T-helper 1 cell (primary cell): ENCODE measurements around the gene RAB11FIP3.

Source experiments
- DNase-seq, 5 donors: peaks; one replicate each; pipeline ENCODE4 v3.0.0-alpha.2; 2012 to 2020

Gene RAB11FIP3

DNA sequence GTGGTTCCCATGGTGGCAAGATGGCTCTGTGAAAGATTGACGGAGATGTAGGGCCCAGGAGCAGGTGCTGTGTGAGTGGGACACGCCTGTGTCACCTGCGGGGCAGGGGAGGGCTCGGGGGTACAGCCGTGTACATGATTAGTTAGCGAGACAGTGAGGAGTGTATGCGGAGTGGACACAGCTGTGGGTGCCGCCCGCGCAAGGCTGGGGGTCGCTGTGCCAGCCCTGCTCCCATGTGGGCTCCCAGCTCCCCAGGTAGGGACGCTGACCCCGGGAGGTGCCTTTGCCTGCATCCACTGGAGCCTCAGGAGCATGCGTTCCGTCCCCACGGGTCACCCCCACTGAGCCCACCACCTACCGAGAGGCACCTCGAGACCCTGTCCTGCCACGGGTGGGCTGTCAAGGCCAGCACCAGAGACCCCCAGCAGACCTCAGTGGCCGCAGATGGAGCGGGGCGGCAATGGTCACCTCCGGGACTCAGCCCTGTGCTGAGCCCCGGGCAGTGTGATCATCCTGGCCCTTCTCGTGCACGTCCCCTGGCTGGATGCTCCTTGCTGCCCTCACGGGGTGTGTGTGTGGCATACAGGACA is 109.5 kb downstream of the RAB11FIP3 start:
- no peak for DNase-seq

DNA sequence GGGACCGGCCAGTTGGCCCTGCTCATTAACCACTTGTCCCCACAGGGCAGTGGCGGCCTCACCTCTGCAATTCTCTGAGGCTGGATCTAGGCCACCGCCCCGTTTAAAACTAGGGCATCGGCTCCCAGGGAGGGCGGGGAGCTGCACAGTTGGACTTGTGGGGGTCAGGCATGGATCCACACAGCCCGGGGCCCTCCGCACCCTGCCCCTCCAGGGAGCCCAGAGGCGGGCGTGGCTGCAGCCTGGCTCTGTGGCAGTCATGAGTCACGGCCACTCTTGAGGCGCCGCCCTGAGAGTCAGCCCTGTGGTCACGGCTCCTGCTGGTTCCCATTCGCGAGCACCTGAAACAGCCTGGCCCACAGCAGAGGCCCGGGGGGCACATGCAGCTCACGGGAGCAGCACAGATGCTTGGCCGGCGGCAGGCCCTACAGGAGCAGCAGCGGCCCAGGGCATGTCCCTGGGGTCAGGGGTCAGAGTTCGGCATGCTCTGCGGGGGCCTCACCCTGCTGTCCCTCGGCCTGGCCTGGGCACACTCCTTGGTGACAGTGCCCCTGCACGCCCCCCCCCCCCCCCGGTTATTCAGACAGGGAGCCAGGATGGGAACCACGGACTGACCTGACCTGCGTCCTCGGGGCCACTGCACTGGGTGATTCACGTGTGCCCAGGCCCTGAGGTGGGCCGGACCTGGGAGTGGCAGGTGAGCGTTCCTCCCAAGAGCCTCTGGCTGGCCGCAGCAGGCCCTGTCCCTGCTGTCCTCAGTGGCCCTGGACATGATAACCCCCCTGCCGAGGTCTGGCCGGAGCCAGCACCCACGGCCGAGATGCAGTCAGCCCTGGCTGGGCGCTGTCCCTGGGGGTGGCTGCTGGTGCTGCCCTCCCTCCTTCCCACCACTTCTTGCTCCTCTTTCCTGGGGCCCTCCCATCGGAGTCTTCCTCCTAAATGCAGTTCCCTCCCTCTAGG is 110.3 kb downstream of the RAB11FIP3 start:
- DNase-seq: no peak

DNA sequence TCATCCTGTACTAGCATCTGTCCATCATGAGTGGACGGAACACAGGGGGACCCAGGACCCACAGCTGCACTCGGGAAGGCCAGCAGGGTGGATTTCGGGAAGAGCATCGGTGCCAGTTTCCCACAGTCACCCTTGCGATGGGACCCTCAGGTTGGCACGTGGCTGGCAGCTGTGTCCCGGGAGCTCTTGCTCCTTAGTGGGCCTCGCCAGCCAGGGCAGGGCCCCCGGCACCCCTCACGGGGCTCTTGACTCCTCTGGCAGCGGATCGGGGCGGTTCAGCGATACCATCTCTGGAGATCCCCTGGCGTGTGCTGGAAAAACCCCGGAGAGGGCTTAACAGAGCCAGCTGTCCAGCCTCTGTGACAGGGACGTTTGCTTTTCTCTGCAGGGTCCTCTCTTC is 111.3 kb downstream of the RAB11FIP3 start:
- no peak for DNase-seq

DNA sequence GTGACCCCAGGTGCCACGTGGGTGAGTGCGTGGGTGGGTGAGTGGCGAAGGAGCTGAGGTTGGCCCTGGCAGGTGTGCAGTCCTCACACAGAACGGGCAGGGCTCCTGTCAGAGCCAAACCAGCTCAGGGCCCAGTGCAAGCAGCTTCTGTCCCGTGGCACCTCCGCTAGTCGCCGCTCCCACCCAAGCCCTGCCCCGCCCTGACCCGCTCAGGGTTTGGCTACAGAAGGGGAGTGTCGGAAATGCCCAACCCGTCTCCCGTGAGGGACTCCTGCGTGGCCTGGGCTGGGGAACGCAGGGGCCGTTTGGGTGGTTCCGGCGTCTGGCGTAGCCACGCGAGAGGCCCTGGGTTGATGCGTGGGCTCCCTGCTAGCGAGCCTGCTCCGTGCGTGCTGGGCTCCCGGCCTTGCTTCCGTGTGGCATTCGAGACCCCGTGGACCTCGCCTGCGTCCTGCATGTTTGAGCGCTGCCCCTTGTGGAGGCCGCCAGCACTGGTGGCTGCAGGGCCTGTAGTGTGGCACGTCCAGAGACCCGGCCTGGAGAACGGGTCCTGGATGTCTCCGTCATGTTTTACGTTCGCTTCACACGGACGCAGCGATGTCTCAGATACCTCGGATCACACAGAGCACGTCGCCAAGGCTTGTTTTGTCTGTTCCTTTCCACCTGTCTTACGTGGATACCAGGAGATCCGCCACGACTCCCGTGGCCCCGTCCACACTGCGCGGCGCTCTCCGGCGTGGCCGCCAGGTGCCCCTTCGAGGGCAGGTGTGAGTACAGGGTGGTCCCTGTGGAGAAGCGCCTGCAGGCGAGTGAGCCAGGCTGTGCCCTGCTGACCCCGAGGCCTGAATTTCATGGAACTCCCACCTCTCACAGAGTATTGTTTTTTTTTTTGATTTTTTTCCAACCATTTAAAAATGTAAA is 112.2 kb downstream of the RAB11FIP3 start:
- DNase-seq: no peak

DNA sequence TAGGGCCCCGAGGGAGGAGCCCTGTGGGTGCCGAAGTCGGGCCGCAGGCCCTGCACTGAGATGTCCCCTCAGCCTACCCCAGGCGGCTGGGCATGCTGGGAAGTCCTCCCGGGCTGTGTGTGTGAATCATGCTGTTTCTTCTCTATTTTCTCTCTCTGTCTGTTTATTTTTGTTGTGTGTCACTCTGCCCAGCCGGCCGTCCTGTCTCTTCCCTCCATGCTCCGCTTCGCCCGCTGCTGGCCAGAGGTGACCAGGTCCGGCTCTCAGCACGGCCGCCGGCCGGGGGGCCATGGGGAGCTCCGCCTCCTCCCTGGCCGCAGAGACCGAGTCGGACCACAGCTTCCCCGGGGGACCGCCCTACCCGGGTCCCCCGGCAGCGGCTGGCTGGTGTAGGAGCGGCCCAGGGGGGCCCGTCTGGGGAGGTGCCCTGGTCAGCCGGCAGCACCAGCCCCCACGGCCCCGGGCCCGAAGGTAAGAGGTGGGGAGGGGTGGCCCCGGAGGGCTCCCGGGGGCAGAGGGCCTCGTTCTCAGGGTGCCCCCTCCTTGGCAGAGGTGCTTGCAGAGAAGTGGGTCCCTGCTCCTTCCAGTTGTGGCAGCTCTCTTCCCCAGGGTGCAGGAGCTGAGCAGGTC is 114.6 kb downstream of the RAB11FIP3 start:
- DNase-seq: no peak

DNA sequence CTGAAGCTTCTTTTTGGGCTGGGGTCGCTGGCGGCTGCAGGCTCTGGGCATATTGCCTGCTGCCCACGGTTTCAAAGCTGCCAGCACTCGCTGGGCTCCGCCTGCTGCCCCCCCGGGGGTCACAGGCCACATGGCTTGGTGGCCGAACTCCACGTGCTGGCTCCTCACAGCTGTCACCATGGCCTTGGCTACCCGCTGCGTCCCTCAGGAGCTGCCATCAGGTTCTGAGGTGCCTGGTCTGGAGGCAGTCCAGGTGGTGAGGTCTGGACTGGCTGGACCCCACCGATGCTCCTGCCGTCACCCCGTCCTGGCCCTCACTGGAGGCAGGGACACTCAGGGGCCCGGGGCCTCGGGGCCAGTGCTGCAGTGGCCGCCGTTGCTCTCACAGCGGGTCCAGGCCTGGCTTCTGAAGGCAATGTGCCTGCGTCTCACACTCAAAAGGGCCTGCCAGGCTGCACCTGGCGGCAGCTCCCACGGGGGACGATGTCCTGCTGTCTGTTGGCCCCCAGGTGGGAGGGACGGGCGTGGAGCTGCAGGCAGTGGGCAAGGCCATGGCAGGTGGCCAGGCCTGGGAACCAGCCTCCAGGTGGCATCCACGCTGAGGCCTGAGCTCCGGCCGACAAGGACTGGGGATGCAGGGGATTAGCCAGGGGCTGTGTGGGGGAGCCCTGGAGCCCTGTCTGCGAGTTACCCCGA is 115.3 kb downstream of the RAB11FIP3 start:
- DNase-seq: no peak

DNA sequence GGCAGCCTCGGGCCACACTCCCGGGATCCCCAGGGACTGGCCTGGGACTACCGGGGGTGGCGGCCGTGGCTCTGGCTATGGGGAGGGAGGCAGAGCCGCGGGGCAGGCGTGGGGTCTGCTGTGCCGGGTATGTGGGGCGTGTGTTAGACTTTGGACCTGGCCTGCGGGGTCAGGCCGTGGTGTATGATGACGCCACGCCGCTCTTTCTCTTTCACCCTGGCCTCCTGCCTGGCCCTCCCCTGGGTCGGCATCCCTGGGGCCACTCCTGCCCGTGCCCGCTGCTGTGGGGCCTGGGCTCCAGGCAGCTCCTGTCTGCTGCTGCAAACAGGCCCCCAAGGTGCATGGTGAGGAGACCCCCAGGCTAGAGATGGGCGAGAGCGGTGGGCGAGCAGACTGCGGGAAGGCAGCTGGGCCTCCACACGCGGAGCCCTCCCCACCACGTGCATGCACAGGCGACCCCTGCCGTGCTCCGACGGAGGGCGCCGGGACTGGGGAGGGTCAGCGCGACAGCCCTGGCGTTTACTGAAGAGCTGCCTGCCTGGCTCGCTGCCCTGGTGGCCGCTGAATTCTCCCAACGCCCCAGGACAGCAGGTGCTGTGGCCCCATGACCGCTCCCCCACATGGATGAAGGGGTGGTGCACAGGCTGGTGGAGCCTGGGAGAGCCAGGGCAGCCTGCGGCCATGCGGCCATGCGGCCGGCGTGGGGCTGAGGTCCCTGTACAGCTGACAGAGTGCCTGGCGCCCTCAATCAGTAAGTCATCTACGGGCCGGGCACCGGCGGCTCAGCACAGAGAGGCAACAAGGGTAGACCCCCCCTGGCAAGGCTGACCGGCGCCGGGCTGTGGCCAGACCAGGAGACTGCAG is 118.1 kb downstream of the RAB11FIP3 start:
- DNase-seq: no peak

DNA sequence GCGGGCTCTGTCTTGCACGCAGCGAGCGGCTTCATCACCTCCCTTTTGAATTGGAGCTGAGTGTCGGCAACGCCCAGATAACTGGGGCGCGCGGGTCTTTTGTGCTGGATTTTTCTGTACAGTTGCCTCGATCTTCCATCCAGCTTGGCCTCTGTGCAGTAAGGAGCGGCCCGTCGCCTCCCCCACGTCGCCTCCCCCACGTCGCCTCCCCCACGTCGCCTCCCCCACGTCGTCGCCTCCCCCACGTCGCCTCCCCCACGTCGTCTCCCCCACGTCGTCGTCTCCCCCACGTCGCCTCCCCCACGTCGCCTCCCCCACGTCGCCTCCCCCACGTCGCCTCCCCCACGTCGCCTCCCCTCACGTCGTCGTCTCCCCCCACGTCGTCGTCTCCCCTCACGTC is 119.1 kb downstream of the RAB11FIP3 start:
- DNase-seq: no peak

DNA sequence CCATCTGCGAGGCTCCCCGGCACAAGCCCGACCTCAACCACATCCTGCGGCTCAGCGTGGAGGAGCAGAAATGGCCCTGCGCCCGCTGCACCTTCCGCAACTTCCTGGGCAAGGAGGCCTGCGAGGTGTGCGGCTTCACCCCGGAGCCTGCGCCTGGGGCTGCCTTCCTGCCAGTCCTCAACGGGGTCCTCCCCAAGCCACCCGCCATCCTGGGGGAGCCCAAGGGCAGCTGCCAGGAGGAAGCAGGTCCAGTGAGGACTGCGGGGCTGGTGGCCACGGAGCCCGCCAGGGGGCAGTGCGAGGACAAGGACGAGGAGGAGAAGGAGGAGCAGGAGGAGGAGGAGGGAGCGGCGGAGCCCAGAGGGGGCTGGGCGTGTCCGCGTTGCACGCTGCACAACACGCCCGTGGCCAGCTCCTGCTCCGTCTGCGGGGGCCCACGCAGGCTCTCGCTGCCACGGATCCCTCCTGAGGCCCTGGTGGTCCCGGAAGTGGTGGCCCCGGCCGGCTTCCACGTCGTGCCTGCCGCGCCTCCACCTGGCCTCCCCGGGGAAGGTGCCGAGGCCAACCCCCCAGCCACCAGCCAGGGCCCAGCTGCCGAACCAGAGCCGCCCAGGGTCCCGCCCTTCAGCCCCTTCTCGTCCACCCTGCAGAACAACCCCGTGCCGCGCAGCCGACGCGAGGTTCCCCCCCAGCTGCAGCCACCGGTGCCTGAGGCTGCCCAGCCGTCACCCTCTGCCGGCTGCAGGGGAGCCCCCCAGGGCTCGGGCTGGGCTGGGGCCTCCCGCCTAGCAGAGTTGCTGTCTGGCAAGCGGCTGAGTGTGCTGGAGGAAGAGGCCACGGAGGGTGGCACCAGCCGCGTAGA is 121.7 kb downstream of the RAB11FIP3 start:
- peak in 4 of 5 donors; percentile 37 to 45 (median 42) for DNase-seq

DNA sequence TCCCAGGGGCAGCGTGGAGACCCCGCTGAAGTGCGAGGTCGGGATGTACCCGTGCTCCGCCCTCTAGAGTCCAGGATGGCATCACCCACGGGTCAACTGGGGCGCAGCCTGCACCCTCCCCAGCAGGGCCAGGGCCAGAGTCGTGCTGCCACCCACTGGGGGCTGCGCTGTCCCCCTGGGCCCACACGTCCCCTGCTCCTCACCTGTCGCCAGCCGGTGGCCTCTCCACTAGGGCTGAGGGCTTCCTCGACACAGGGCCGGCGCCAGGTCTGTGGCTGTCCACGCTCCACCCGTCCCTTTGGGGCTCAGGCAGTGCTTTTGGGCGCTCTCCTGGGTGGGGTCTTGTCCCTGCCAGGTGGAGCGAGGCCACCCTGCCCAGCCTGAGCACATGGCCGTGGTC is 123.1 kb downstream of the RAB11FIP3 start:
- no peak for DNase-seq

DNA sequence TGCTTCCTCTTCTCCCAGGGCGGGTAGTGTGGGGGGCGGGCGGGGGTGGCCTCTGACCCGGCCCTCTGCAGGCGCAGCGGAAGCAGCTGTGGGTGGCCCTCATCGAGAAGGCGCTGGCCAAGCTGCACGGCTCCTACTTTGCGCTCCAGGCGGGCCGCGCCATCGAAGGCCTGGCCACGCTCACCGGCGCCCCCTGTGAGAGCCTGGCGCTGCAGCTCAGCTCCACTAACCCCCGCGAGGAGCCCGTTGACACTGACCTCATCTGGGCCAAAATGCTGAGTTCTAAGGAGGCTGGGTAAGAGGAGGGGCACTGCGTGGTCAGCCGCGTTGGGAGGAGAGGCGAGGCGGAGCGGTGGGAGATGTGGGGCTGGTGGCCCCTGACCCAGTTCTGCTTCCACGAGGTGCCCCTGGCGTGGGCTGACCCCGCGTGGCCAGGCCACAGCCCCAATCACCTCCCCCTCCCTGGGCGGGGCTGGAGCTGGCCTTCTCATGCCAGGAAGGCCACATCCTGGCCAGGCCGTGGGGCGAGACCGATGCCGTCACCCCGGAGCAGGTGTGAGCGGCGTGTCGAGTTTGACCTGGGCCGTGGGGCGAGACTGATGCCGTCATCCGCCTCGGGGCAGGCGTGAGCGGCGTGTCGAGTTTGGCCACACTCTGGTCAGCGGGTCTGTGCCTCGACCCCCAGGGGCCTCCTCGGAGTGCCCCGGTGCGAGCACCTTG is 124.3 kb downstream of the RAB11FIP3 start:
- DNase-seq: no peak

DNA sequence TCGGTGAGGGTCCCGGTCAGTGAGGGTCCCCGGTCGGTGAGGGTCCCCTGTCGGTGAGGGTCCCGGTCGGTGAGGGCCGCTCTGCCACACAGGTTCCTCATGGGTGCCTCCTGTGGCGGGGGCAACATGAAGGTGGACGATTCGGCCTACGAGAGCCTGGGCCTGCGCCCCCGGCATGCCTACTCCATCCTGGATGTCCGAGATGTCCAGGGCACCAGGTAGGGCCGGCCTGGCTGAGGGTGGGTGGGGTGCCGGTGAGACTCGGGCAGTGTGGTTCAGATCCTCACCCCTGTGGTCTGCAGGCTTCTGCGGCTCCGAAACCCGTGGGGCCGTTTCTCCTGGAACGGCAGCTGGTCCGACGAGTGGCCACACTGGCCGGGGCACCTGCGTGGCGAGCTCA is 125.8 kb downstream of the RAB11FIP3 start:
- DNase-seq: no peak

DNA sequence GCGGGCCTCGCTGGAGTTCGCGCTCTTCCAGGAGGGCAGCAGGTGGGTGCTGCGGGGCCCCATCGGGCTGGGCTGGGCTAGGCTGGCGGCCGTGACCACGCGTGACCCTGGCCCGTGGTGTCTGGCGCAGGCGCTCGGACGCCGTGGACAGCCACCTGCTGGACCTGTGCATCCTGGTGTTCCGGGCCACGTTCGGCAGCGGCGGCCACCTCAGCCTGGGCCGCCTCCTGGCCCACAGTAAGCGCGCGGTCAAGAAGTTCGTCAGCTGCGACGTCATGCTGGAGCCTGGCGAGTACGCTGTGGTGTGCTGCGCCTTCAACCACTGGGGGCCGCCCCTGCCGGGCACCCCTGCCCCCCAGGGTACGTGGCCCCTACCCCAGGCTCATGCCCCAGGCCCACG is 126.7 kb downstream of the RAB11FIP3 start:
- no peak for DNase-seq

DNA sequence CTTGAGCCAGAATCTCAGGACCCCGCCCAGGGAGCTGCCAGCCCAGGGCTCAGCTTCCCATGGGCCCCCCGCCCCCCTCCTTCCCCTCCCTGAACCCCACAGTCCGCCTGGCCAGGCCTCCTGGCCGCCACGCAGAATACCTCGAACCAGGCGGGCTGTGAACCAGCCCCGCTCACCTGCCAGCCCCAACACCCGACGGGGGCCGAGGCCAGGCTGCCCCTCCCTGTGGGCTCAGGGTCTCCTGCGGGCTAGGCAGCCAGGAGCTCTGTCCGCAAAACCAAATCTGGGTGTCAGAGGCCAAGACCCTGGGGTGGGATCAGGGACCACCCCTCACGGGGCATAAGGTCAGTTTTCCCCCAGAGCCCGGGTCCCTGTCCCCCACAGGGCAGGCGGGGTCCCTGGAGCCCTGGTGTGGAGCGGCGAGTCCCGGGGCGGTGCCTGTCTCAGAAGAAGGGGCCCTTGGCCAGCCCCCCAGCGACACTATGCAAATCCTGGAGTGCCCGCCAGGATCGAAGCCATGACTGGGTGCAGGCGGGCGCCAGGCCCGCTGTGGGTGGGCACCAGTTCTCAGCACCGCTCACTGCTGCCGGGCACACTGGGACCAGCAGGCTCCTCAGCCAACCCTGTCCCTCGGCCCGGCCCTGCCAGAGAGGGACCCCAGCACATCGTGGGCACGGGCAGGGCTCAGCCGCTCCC is 128.3 kb downstream of the RAB11FIP3 start:
- no peak for DNase-seq

DNA sequence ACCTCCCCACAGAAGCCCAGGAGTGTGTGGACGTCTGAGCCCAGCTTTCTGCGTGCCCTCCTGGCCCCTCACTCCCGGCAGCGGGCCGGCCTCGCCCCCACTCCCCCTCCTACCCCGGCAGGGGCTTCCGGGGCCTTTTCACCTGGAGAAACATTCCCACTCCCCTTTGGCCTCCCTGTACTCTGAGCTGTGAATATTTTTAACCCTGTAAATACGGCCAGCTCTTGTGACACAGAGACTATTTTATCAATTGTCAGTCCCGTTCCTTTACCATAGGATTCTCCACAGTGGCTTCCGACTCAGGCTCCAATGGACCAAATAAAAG is 128.8 kb downstream of the RAB11FIP3 start:
- DNase-seq: no peak

DNA sequence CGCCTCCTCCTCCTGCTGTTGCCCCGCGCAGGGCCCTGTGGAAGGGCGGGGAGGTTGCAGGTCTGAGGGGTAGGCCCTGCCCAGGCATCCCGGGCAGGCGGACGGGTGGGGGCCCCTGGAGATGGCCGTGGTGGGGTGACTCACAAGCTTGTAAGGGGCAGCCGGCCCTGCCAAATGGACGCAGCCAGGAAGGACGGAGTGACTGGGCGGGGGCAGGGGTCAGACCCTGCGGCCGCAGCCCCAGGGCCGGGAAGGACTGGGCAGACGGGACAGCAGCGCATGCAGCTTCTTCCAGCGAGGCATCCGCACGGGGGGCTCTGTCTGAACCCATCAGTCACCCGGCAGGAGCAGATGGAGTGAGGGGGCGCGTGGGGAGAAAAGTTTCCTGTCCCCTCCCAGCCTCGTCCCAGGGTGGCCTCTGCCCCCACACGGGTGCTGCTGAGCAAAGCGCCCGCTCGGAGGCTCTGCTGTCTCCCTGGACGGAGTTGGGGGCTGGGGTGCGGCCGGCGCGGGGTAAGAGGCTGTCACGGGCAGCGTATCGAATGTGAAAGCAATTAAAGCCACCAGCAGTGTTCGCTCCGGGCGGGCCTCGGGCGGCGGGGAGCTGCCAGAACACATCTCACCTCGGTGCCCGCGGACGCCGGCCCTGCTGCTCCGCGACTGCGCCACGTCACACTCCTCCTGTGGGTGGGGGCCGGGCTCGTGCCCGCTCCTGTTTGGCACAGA is 129.4 kb downstream of the RAB11FIP3 start:
- DNase-seq: no peak

DNA sequence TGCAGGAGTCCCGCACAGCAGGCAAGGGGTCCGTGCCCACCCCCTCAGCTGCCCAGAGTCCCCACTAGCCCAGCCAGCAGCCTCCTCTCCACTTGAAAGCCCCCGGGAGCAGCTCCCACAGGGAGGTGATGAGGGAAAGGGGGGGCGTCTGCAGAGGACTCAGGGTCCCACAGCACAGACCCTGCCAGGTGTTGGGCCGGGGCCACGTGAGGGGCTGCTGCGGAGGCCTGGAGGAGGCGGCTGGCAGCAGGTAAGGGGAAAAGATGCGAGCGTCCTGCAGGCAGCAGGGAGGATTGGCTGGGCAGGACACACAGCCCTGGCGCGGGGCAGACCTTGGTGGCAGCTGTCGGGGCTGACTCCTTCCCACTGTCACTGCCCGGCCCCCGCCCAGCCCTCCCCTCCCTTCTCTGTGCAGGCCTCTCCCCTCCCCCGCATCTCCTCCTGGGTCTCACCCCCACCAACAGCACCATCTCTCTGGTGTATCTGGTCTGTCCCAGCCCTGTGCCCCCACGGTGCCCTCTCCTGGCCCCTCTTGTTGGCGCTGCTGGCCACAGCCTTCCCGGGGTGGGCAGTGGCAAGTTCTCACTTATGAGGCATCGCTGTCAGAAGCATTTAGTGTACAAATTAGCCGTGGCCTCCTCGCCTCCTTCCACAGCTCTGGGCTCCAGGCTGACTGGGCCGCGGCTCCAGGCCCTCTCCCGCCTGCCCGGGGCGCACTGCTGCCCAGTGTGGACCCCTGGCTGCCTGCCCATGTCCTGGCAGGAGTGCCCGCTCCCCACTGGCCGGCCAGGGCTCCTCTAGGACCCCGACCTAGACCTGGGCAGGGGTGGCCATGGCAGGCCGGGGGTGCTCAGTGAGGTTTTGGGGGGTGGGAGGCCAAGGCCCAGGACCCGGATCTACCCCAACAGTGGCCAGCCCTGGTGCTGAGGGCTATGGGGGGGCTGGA is 130.4 kb downstream of the RAB11FIP3 start:
- DNase-seq: no peak
